Aorta (tissue), 4 donors: ENCODE measurements around the gene EPB41L1. TPM values are rescaled to one million over a fixed set of nuclear protein-coding genes. Genes with fewer than 3 reads are reported as not detected.

Experiments
- polyA plus RNA-seq, 2 donors: library from polyadenylated mRNA; stranded (reverse); fragments of 200-250 nt; gene quantifications; one replicate each; pipeline ENCODE4 v1.2.3, GENCODE V29; 2013
- total RNA-seq, 2 donors: library from RNA; stranded (reverse); fragmentation: NEBNext Ultra II Directional; extraction: Animal tissue kit (Norgen Biotek cat#: 25700); gene quantifications; one replicate each; pipeline ENCODE4 v1.2.1, GENCODE V29; 2021
- donor health status: healthy with polysubstance abuse.
- donor health status: Bipolar disorder and iron deficiency.
- donor health status: DM: no; HTN: no; CAD: no.
- donor health status: DM: yes; HTN: yes; CAD: no.

The EPB41L1 gene
- total and polyA plus RNA-seq, 4 donors: 18.0 to 47.1 (median 32.7) TPM

Other genes with a start within 250 kb of the EPB41L1 start
- 10 to 100 TPM; 47.7 to 48.4 TPM for gene SCAND1, start 200.2 kb upstream of the EPB41L1 start, total RNA-seq
- 100 to 1,000 TPM in 1 of 2 donors, 10 to 100 TPM in 1; 55.3 to 117 TPM for gene SCAND1, start 200.2 kb upstream of the EPB41L1 start, polyA plus RNA-seq
- gene CNBD2, start 186.2 kb upstream of the EPB41L1 start, total RNA-seq: 1 to 10 TPM; 2.0 to 2.5 TPM
- 10 to 100 TPM in 1 of 2 donors, 1 to 10 TPM in 1; 6.8 to 11.2 TPM for gene CNBD2, start 186.2 kb upstream of the EPB41L1 start, polyA plus RNA-seq
- 10 to 100 TPM; 19.4 to 19.9 TPM for gene AAR2, start 81.7 kb downstream of the EPB41L1 start, total RNA-seq
- 10 to 100 TPM in 1 of 2 donors, 1 to 10 TPM in 1; 7.9 to 23.9 TPM for gene AAR2, start 81.7 kb downstream of the EPB41L1 start, polyA plus RNA-seq
- 100 to 1,000 TPM; 110 to 150 TPM for gene DLGAP4, start 151.6 kb downstream of the EPB41L1 start, total RNA-seq
- 10 to 100 TPM; 33.2 to 85.9 TPM for gene DLGAP4, start 151.6 kb downstream of the EPB41L1 start, polyA plus RNA-seq